GM23338 (cell line): ENCODE results near the gene ARL9.

Source experiments
- CREB1 ChIP-seq: fragments of 250-450 bp; sonication (Bioruptor Pico); IDR thresholded peaks from 2 replicates; pipeline ENCODE4 v1.5.0; 2020; ENCODE audit warnings: low read depth, mild to moderate bottlenecking, moderate library complexity
- EZH2 ChIP-seq: fragments of 200-600 bp; sonication (generic); IDR thresholded peaks from one replicate; pipeline ENCODE4 v1.8.0; 2017; ENCODE audit warnings: antibody characterized with exemption, mild to moderate bottlenecking, low read depth; ENCODE audit not compliant: unreplicated experiment
- JUNB ChIP-seq: IDR thresholded peaks from one replicate; pipeline ENCODE4 v1.6.1; 2016; ENCODE audit warnings: antibody characterized with exemption; ENCODE audit not compliant: unreplicated experiment
- POLR2AphosphoS5 ChIP-seq: IDR thresholded peaks from 2 replicates; pipeline ENCODE4 v1.6.1; 2016; ENCODE audit warnings: antibody characterized with exemption, low read depth
- REST ChIP-seq: IDR thresholded peaks from one replicate; pipeline ENCODE4 v1.6.1; 2018; ENCODE audit warnings: antibody characterized with exemption; ENCODE audit not compliant: unreplicated experiment
- TF ChIP-seq, protein P1 (sequence below), 2 experiments: fragments of 200-600 bp in 1 of 2; sonication (generic) in 1 of 2; conservative IDR thresholded peaks; 2 replicates each; pipeline versions ENCODE4 v1.5.1 to v1.6.1; 2016 to 2017; ENCODE audit warnings: antibody characterized with exemption in 2 of 2, low read depth in 2 of 2, mild to moderate bottlenecking in 2 of 2, moderate library complexity in 1 of 2

DNA sequence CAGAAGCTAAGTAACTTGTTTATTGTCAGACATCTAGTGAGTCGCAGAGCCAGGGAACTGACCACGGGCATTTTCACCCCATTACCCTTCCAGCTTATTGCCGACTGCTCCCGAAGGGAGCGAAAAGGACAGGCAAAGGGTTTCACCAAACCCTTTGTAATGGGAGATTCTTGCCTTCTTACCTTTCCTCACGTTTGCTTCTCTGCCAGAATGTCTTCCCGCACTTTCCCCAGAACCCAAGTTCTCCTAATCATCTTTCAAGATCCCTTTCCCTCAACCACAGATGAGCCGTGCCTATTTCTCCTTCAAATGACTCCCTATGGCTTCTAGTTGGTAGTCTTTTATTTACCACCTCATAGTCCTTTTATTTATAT is 38.7 kb upstream of the ARL9 start:
- TF ChIP-seq, protein P1, sequence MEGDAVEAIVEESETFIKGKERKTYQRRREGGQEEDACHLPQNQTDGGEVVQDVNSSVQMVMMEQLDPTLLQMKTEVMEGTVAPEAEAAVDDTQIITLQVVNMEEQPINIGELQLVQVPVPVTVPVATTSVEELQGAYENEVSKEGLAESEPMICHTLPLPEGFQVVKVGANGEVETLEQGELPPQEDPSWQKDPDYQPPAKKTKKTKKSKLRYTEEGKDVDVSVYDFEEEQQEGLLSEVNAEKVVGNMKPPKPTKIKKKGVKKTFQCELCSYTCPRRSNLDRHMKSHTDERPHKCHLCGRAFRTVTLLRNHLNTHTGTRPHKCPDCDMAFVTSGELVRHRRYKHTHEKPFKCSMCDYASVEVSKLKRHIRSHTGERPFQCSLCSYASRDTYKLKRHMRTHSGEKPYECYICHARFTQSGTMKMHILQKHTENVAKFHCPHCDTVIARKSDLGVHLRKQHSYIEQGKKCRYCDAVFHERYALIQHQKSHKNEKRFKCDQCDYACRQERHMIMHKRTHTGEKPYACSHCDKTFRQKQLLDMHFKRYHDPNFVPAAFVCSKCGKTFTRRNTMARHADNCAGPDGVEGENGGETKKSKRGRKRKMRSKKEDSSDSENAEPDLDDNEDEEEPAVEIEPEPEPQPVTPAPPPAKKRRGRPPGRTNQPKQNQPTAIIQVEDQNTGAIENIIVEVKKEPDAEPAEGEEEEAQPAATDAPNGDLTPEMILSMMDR (conservative IDR thresholded peaks at IDR 0.05; ENCODE audit: low read depth in 2 of 2) = no peak
- TF ChIP-seq REST (no peak), POLR2AphosphoS5 (no peak), EZH2 (no peak), CREB1 (no peak), JUNB (no peak)
